ENCODE measurements around the gene CCL17.
"Not testable (repeated sequence)": the region's sequence is repeated elsewhere in the genome, so short reads cannot be mapped to it uniquely, and the experiment has no call there.

CCL17 gene

DNA sequence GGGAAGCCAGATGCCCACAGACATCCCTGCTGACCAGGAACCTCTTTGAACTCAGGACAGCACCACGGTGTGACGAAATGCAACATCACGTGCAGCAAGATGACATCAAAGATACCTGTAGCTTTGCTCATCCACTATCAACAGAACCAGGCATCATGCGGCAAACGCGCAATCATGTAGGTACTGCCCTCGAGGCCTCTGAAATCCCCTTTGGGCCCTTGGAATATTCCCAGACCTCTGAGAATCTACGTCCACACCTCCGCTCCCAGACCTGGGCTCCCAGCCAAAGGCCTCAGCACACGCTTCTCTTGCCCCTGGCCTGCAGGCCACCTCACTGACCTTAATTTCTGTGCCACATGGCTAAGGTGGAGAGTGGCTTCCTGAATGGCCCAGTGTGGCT lies 25.0 kb upstream of the CCL17 start:
- no peak for DNase-seq

DNA sequence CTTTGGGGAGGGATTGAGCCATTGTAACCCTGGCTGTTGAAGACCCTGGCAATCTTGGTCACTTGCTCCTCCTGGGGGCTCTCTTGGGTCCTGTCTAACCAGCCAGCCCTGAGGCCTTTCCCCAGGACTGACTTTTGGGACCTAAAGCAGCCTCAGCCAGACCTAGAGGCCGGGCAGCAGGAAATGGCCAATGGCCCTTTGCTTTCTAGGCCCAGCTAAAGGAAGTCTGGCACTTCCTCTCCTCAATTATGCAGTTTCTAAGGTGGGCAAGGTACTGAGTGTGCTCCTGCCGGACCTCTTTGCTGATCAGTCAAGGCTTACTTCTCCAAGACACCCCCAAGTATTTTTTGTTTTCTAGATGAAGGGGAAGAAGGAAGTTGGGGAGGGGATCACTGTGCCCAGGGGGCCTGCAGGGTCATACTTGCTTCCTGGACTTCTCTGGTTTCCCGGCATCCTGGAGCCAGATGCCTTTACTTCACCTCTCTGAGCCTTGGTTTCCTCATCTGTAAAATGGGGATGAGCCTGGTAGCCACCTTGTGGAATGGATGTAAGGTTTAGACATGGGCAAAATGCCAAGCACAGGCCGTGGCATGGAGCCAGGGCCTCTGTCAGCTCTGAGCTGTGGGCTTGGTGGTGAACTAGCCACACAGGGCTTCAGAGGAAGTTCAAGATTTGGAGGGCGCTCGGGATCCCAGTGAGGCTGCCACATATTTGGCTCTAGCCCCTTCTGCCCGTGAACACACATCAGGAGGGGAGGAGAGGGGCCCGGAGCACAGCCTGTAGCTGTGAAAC lies 23.7 kb upstream of the CCL17 start:
- DNase-seq = no peak

DNA sequence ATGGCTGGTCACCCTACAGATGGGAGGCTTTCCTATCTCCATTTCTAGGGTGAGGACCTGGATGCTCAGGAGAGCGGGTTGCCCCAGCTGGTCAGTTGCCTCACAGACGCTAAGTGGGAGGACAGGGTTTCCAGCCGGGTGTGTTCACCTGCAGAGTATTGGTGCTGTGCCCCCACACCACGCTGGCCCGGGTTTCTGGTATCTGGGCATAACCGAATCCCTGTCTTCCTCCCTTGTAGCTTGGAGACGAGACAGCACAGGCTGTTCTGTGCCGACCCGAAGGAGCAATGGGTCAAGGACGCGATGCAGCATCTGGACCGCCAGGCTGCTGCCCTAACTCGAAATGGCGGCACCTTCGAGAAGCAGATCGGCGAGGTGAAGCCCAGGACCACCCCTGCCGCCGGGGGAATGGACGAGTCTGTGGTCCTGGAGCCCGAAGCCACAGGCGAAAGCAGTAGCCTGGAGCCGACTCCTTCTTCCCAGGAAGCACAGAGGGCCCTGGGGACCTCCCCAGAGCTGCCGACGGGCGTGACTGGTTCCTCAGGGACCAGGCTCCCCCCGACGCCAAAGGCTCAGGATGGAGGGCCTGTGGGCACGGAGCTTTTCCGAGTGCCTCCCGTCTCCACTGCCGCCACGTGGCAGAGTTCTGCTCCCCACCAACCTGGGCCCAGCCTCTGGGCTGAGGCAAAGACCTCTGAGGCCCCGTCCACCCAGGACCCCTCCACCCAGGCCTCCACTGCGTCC lies 22.6 kb upstream of the CCL17 start:
- no peak for DNase-seq

DNA sequence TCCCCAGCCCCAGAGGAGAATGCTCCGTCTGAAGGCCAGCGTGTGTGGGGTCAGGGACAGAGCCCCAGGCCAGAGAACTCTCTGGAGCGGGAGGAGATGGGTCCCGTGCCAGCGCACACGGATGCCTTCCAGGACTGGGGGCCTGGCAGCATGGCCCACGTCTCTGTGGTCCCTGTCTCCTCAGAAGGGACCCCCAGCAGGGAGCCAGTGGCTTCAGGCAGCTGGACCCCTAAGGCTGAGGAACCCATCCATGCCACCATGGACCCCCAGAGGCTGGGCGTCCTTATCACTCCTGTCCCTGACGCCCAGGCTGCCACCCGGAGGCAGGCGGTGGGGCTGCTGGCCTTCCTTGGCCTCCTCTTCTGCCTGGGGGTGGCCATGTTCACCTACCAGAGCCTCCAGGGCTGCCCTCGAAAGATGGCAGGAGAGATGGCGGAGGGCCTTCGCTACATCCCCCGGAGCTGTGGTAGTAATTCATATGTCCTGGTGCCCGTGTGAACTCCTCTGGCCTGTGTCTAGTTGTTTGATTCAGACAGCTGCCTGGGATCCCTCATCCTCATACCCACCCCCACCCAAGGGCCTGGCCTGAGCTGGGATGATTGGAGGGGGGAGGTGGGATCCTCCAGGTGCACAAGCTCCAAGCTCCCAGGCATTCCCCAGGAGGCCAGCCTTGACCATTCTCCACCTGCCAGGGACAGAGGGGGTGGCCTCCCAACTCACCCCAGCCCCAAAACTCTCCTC lies 21.9 kb upstream of the CCL17 start:
- no peak for DNase-seq

DNA sequence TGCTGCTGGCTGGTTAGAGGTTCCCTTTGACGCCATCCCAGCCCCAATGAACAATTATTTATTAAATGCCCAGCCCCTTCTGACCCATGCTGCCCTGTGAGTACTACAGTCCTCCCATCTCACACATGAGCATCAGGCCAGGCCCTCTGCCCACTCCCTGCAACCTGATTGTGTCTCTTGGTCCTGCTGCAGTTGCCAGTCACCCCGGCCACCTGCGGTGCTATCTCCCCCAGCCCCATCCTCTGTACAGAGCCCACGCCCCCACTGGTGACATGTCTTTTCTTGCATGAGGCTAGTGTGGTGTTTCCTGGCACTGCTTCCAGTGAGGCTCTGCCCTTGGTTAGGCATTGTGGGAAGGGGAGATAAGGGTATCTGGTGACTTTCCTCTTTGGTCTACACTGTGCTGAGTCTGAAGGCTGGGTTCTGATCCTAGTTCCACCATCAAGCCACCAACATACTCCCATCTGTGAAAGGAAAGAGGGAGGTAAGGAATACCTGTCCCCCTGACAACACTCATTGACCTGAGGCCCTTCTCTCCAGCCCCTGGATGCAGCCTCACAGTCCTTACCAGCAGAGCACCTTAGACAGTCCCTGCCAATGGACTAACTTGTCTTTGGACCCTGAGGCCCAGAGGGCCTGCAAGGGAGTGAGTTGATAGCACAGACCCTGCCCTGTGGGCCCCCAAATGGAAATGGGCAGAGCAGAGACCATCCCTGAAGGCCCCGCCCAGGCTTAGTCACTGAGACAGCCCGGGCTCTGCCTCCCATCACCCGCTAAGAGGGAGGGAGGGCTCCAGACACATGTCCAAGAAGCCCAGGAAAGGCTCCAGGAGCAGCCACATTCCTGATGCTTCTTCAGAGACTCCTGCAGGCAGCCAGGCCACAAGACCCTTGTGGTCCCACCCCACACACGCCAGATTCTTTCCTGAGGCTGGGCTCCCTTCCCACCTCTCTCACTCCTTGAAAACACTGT lies 21.0 kb upstream of the CCL17 start:
- no peak for DNase-seq

DNA sequence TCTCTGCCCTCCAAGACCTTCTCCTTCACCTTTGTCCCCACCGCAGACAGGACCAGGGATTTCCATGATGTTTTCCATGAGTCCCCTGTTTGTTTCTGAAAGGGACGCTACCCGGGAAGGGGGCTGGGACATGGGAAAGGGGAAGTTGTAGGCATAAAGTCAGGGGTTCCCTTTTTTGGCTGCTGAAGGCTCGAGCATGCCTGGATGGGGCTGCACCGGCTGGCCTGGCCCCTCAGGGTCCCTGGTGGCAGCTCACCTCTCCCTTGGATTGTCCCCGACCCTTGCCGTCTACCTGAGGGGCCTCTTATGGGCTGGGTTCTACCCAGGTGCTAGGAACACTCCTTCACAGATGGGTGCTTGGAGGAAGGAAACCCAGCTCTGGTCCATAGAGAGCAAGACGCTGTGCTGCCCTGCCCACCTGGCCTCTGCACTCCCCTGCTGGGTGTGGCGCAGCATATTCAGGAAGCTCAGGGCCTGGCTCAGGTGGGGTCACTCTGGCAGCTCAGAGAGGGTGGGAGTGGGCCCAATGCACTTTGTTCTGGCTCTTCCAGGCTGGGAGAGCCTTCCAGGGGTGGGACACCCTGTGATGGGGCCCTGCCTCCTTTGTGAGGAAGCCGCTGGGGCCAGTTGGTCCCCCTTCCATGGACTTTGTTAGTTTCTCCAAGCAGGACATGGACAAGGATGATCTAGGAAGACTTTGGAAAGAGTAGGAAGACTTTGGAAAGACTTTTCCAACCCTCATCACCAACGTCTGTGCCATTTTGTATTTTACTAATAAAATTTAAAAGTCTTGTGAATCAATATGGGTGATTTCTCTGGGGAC lies 20.1 kb upstream of the CCL17 start:
- DNase-seq = no peak

DNA sequence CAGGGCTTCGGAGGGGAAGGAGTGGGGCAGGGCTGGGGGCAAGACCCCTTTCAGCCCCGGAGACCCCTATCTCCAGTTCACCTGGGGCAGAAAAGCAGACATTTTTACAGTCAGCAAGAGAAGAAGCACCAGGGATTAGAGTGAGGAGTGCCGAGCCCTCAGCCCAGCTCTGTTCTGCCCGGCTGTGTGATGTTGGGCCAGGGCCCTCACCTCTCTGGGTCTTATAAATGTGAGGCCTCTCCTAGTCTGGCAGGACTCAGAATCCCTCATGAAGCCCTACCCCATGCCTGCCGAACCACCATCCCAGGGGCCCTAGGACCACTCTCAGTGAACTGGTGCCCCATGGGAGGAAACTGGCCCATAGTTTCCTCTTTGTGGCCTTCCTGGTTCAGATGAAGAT lies 19.5 kb upstream of the CCL17 start:
- DNase-seq = no peak

DNA sequence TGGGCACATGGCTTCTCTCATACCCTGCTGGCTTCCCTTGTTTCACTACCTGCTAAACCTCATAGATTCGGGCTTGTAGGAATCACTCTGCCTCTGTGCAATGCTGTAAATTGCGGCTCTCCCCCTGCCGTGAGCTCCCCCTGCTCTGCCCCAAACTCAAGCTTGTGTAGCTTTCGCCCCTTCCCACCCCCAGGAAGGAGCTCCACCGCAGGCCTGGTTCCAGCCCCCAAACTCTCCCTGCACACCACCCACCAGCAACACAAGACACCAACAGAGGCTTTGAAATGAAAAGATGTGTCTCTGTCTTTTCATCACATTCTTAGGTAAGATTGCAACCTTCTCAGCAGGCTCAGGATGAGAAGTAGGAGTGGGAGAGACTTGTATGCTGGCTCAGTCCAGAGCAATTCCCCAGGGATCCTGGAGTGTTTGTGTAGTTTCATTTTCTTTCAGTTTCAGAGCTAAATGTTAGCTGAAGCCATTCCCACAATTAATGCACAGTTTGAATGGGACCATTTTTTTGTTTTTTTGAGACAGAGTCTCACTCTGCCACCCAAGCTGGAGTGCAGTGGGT lies 18.1 kb upstream of the CCL17 start:
- no peak for DNase-seq

DNA sequence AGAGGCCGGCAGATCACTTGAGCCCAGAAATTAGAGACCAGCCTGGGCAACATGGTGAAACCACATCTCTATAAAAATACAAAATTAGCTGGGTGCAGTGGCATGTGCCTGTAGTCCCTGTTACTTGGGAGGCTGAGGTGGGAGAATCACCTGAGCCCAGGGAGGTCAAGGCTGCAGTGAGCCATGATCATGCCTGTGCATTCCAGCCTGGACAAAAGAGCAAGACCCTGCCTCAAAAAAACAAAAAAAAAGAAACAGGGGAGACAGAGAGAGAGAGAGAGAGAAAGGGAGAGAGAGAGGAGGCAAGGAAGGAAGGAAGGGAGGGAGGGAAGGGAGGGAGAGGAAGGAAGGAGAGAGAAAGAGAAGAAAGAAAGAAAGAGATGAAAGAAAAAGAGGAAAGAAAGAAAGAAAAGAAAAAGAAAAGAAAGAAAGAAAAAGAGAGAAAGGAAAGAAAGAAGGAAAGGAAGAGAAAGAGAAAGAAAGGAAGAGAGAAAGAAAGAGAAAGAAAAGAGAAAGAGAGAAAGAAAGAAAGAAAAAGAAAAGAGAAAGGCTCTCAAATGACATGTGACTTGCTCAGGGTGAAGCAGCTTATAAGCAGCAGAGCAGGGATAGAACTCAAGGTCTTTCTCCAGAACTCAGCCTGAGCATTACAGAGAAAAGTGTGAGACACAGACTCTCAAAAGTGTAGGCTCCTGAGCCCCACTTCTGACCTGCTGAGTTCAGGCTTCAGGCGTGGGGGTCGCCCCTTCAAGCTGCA lies 16.8 kb upstream of the CCL17 start:
- no peak for DNase-seq

DNA sequence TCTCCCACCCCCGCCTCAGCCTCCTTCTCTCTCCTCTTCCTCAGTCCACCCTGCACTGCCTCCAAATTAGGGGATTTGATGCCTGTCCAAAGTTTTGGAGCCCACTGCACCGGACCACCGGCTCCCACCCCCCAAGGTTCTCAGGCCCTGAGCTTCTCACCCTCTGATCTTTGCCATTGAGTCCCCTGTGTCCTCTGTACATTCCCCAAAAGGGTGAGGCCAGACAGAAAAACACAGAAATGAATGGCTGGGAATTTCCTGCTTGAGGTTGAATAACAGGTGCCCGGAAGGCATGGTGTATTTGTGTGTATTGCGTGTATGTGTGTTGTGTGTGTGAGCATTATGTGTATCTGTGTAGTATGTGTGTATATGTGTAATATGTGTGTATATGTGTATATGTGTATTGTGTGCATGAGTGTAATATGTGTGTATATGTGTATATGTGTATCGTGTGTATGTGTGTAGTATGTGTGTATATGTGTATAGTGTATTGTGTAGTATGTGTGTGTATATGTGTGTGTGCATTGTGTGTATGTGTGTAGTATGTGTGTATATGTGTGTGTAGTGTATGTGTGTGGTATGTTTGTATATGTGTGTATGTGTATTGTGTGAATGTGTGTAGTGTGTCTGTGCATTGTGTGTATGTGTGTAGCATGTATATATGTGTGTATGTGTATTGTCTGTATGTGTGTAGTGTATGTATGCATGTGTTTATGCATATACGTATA lies 16.0 kb upstream of the CCL17 start:
- DNase-seq = no peak

DNA sequence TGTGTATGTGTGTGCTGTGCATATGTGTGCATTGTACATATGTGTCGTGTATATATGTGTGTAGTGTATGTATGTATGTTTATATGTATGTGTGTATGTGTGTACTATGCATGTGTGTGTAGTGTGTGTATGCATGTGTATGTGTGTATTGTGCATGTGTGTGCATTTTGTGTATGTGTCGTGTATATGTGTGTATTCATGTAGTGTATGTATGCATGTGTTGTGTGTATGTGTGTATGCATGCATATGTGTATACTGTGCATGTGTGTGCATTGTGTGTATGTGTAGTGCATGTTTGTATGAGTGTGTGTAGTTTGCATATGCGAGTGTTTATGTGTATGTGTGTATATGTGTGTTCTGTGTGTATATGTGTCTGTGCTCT lies 15.5 kb upstream of the CCL17 start:
- no peak for DNase-seq

DNA sequence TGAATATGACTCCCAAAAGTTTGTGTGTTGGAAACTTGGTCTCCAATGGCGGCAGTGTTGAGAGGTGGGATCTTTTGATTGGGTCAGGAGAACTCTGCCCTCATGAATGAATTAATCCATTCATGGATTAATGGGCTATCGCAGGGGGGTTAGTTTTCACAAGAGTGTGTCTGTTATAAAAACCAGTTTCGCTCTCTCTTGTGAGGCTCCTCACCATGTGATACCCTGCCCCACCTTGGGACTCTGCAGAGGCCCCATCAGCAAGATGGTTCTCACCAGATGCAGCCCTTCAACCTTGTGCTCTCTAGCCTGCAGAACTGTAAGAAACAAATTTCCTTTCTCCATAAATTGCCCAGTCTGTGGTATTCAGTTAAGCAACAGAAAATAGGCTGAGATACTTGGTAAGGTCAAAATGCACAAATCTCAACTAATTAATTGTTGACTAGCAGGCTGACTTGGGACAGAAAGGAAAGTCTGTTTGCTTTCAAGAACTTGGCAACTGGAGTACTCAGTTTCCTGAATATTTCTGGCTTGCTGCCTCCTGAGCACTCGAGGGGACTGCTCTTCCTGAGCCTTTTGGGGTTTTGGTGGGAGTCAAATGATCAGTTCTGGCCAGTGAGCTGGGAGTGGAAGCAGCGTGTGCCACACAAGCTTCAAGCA lies 13.8 kb upstream of the CCL17 start:
- DNase-seq = no peak

DNA sequence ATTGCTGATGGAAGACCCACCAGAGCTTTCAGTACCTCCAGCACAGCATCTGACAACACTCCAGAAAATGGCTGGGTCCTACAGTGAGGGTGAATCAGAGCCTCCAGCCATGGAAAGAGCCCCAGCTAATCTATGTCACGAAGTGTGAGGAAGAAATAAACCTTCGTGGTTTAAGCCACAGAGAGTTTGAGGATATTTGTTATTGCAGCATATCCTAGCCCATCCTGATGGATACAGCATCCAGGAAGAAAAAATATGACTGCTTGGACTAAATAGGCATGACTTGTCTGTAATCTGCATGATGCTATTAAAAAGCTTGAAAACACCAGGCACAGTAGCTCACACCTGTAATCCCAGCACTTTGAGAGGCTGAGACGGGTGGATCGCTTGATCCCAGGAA lies 13.3 kb upstream of the CCL17 start:
- DNase-seq = no peak

DNA sequence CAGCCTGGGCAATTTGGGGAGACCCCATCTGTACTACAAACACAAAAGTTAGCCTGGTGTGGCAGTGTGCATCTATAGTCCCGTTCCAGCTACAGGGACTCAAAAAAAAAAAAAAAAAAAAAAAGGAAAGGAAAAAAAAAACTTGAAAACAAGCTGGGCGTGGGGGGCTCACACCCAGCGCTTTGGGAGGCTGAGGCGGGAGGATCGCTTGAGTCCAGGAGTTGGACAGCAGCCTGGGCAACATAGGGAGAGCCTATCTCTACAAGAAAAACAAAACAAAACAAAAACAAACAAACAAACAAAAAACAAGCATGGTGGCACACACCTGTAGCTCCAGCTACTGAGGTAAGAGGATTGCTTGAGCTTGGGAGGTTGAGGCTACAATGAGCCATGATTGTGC lies 12.9 kb upstream of the CCL17 start:
- no peak for DNase-seq

DNA sequence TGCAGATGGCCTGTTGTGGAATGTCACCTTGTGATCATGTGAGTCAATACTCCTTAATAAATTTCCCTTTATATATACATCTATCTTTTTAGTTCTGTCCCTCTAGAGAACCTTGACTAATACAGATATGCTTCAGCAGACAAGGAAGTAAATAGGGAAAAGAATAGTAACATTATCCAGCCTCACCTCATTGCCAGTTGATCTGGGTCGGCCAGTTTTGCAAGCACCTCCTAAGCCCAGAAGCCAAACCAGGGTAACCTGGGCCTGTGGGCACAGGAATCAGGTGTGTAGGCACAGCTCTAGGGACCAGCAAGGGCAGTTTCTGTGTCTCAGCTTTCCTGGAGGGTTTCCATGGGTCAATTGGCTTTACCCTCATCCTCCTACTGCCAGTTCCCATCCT lies 11.9 kb upstream of the CCL17 start:
- DNase-seq = no peak

DNA sequence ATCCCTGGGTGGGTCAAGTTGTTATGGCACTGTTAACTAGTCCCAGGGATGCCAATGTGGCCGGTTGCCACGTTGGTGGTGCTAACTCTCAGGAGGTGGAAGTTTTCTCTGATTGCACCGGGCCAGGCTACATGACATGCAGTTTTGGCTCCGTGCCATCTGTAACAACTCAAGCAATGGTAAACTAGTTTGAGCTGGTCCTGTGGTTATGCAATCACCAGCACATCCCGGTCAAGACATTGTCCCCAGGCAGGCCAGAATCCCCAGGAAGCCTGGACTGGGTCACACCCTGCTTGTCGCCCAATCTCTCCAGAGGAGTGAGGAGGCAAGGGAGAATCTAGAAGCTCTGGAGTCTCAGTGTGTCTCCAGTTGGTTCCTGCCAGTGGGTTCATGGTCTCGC lies 10.1 kb upstream of the CCL17 start:
- no peak for DNase-seq

DNA sequence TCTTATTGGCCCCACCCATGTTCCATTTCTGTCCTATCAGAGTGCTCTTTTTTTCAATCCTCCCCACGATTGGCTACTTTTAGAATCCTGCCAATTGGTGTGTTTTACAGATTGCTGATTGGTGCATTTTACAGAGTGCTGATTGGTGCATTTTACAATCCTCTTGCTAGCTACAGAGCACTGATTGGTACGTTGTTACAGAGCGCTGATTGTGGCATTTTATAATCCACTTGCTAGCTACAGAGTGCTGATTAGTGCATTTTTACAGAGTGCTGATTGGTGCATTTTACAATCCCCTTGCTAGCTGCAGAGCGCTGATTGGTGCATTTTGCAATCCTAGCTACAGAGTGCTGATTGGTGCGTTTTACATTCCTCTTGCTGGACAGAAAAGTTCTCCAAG lies 9.5 kb upstream of the CCL17 start:
- DNase-seq = no peak

DNA sequence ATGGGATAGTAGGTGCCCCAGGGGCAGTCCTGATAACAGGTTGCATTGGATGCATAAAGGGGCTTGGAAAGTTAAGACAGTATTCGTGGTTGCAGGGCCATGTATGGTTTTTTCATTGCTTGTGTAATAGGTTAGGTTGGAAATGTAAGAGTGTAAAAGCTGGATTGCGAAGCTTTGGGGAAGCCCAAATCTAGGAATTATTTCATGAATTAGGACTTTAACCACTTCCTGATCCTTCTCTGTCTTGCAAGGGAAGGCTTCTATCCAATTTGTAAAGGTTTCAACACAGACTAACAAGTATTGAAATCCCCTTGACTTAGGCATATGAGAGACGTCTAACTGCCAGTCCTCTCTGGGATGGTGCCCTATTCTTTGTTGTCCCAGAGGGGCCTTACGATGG lies 7.8 kb upstream of the CCL17 start:
- no peak for DNase-seq

DNA sequence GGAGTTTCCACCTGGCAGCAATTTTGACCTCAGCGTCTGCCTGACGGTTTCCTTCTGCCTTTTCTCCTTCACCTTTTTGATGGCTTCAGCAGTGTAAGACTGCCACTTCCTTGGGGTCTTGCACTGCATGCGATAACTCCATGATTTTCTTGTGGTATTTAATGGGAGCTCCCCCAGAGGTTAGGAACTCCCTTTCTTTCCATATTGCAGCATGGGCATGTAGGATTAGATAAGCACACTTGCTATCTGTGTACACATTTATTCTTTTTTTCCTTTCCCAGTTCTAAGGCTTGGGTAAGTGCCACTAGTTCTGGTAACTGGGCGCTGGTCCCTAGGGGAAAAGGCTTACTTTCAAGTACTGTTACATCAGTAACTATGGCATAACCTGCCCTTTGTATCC lies 7.1 kb upstream of the CCL17 start:
- DNase-seq = not testable (repeated sequence)

All from T-helper 9 cell (primary cell).